GM13977 (cell line): ENCODE results near the gene SMAP2.

Experiments used
- DNase-seq: peaks from one replicate; pipeline ENCODE4 v3.0.0; 2012; ENCODE audit warnings: low spot score
- in situ Hi-C: fragments of 300-500 bp; cut with MboI; formaldehyde crosslinking; loops from one replicate; pipeline ENCODE4 v1.12.0; 2022; ENCODE audit warnings: low sequenced_read_pairs, low pct_unique_long_range_greater_than_20kb, mixed read lengths, inconsistent platforms; ENCODE audit not compliant: unreplicated experiment
- TF ChIP-seq, protein P1 (sequence below): IDR thresholded peaks from 2 replicates; pipeline ENCODE4 v1.5.1; 2012; ENCODE audit warnings: mild to moderate bottlenecking, control low read depth; ENCODE audit not compliant: insufficient read depth; ENCODE audit errors: extremely low read depth, missing control alignments

The SMAP2 gene

GRCh38 chr1:40438391-40439015 is 65.0 kb downstream of the SMAP2 start:
- in situ Hi-C loops = no loop called here

DNA sequence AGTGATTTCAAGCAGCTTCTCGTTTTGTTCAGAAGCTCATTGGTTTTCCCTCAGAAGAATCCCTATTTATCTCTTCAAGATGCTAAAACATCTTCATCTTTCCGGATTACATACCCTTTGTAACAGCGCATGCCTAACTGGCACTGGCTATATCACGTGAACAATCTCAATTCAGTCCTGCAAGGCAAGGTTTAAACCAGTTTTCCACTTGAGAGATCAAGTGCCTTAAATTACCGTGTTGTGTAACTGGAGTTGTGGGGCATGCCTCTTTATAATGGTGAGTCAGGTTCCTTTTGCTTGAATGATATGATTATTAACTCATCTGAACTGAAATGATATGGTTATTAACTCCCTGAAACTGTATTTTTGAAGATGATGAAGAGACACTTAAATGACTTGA is 65.7 kb downstream of the SMAP2 start:
- DNase-seq = no peak
- in situ Hi-C loops = no loop called here
- TF ChIP-seq, protein P1, sequence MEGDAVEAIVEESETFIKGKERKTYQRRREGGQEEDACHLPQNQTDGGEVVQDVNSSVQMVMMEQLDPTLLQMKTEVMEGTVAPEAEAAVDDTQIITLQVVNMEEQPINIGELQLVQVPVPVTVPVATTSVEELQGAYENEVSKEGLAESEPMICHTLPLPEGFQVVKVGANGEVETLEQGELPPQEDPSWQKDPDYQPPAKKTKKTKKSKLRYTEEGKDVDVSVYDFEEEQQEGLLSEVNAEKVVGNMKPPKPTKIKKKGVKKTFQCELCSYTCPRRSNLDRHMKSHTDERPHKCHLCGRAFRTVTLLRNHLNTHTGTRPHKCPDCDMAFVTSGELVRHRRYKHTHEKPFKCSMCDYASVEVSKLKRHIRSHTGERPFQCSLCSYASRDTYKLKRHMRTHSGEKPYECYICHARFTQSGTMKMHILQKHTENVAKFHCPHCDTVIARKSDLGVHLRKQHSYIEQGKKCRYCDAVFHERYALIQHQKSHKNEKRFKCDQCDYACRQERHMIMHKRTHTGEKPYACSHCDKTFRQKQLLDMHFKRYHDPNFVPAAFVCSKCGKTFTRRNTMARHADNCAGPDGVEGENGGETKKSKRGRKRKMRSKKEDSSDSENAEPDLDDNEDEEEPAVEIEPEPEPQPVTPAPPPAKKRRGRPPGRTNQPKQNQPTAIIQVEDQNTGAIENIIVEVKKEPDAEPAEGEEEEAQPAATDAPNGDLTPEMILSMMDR = no peak

More at GRCh38 chr1:40438391-40439015, 65.0 kb downstream of the SMAP2 start:
- TF ChIP-seq, protein P1 = peak; percentile 56
- DNase-seq = peak; percentile 39

DNA sequence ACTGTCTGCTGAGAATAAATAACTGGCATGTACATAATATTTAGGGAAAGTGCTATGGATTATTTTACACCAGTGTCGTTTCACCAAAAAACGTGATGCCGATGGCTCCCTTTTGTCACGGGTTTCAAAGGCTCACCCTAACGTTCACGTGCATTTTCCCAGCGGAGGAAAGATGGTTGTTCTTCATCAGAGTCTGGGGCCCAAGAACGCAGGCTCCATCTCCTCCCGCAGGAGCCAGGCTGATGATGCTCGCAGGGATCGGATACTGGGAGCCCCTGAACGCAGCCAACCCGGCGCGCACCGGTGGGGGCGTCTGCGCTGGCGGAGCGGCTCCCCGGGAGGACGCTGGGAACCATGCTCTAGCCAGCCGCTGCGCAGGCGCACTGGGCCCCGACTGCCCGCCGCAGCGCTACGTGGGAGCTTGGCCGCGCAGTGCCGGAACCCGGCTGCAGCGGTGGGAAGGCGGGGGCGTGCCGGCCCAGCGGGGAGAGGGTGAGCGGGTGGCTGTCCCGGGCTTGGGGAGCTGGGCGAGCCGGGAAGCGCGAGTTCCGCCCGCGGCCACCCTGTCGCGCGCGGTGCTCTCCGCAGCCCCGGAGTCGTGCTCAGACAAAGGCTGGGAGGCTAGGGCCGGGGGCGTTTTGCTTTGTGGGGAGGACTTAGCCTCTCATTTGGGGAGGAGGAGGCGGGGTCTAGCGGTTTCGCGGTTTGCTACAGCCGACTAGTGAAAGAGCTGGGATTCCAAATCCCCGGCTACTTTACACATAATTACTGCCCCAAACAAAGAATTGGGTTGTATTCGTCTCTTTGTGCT is 76.4 kb downstream of the SMAP2 start, which contains the start of gene ZFP69B:
TSS of gene ZFP69B (plus strand) at position 793 of the 811 bp plus-strand sequence. CDS start 486 bp downstream, outside the sequence.
- in situ Hi-C loops = no loop called here
- TF ChIP-seq, protein P1 = peak; percentile 22
- peak; percentile 95 for DNase-seq

- in situ Hi-C loops = no loop called here
- TF ChIP-seq, protein P1 = no peak
- DNase-seq = peak; percentile 59
Observed at GRCh38 chr1:40450495-40451237, 77.1 kb downstream of the SMAP2 start.

DNA sequence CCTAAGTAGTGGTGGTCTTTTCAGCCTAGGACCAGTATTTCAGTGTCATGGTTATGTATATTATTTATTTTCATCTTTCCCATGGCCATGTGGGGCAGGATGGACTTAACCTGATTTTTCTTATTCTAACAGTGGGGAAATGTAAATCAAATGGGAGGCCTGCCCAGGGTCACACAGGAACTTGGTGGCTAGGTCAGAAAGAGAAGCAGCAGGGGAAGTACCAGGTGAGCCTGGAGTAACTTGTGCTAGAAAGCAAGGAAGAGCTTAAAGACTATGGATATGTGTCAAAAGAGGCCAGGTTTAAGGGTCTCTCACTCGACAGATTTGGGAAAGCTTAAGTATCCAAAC is 77.7 kb downstream of the SMAP2 start:
- DNase-seq = peak; percentile 13
- in situ Hi-C loops = no loop called here
- TF ChIP-seq, protein P1 = no peak

GRCh38 chr1:40454873-40455272 is 81.3 kb downstream of the SMAP2 start:
- in situ Hi-C loops = no loop called here
- DNase-seq = no peak
- TF ChIP-seq, protein P1 = no peak
